ENCODE results near the gene ZNF593. TPM values are rescaled to one million over a fixed set of nuclear protein-coding genes. Genes with fewer than 3 reads are reported as not detected.

ZNF593 gene
- total RNA-seq, 1 donor from 2014 or later = 36.2 TPM

DNA sequence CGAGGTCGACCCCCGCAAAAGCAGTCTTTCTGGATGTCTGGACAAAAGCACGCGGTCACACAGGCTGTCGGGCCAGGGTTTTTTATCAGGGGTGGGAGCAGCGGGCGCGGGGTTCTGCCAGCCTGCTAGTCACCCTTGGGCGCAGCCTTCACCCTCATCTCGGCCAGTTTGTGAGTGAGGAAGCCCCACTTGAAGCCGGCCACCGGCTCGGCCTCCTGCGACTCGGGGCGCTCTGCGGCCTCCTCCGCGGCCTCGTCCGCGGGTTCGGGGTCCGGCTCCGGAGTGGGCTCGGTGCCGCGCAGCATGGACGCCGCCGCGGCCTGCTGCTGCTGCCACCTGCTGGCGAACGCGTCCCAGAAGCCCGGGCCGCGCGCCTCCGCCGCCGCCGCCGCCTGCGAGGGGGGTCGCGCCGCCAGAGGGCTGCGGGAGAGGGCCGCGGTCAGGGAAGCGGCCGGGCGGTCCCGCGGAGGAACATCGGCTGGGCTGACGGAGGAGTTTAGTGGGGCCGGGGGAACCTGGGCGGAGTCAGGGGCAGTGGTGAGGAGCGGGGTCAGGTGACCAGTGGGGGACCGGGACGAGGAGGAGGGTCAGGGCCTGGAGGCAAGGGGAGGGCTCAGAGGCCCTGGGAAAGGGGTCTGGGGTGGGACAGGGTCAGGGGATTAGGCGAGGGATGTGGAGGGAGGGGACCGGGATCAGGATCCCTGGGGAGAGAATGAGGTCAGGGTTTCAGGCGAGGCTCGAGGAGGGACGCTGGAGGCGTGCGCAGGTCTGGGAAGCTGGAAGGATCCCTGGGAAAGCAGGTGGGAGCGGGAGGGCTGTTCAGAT lies 5.5 kb upstream of the ZNF593 start:
- H3K36me3 Mint-ChIP-seq (ENCODE audit: low read depth) = no peaks in the 10 kb centered on the region
- TF ChIP-seq, protein P1, sequence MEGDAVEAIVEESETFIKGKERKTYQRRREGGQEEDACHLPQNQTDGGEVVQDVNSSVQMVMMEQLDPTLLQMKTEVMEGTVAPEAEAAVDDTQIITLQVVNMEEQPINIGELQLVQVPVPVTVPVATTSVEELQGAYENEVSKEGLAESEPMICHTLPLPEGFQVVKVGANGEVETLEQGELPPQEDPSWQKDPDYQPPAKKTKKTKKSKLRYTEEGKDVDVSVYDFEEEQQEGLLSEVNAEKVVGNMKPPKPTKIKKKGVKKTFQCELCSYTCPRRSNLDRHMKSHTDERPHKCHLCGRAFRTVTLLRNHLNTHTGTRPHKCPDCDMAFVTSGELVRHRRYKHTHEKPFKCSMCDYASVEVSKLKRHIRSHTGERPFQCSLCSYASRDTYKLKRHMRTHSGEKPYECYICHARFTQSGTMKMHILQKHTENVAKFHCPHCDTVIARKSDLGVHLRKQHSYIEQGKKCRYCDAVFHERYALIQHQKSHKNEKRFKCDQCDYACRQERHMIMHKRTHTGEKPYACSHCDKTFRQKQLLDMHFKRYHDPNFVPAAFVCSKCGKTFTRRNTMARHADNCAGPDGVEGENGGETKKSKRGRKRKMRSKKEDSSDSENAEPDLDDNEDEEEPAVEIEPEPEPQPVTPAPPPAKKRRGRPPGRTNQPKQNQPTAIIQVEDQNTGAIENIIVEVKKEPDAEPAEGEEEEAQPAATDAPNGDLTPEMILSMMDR (conservative IDR thresholded peaks at IDR 0.05) = peak; percentile 76
- H3K27me3 Mint-ChIP-seq (ENCODE audit: low read depth) = peaks cover 14% of the 10 kb centered on the region
- peak; percentile 71 for DNase-seq (ENCODE audit: low read depth, low spot score)
- no peaks in the 10 kb centered on the region for H3K9me3 Mint-ChIP-seq
- peak overlapping the region; percentile 62 for H3K27ac Mint-ChIP-seq (ENCODE audit: unreplicated experiment)
- peaks cover 45% of the 10 kb centered on the region for H3K4me1 Mint-ChIP-seq
- peak overlapping the region; percentile 71 for H3K4me3 Mint-ChIP-seq

DNA sequence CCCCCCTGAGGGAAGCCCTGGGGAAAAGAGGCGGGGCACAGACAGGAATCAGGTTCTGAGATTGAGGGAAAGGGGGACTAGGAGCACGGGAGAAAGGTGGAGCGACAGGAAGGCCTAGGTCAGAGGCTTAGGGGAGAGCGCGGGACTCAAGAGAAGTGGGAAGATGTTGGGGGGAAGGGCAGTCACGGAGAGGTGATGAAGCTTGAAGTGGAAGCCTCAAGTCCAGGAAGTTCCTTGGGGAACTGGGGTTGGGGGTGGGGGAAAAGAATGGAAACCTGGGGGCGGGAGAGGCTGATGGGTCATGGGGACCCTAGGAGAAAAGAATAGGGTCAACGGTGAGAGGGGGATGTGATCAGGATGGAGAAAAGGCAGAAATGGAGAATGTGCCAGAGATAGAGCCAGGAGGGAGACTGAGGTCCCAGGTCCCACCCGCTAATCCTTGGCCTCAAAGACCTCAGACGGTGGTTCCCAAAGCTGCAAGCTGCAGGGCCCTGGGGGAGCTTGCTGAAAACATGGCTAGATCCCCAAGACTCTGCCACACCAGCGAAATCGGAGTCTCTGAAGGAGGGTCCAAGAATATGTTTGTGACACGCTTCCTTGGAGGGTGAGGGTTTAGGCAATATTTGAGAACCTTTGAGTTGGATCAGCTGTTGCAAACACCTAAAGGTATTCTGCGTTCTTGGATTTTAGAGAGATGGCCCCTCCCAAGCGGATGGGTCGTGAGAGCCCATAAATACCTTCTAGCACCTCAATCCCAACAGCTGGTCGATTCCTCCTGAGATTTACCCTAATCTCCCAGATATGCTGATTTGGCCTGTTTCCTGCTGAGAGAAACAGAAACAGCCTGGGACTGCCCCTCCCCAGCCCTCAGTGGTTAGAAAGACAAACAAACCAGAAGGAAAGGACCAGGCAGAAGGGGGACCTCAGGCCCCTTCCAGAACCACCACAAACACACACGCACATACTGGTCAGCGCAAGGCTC lies 4.6 kb upstream of the ZNF593 start:
- H3K9me3 Mint-ChIP-seq = no peaks in the 10 kb centered on the region
- TF ChIP-seq, protein P1 (conservative IDR thresholded peaks at IDR 0.05) = no peak
- DNase-seq (ENCODE audit: low read depth, low spot score) = no peak
- peak overlapping the region; percentile 71 for H3K4me3 Mint-ChIP-seq
- peaks cover 40% of the 10 kb centered on the region for H3K4me1 Mint-ChIP-seq
- H3K27me3 Mint-ChIP-seq (ENCODE audit: low read depth) = peaks cover 9% of the 10 kb centered on the region
- H3K36me3 Mint-ChIP-seq (ENCODE audit: low read depth) = no peaks in the 10 kb centered on the region
- peak overlapping the region; percentile 62 for H3K27ac Mint-ChIP-seq (ENCODE audit: unreplicated experiment)

DNA sequence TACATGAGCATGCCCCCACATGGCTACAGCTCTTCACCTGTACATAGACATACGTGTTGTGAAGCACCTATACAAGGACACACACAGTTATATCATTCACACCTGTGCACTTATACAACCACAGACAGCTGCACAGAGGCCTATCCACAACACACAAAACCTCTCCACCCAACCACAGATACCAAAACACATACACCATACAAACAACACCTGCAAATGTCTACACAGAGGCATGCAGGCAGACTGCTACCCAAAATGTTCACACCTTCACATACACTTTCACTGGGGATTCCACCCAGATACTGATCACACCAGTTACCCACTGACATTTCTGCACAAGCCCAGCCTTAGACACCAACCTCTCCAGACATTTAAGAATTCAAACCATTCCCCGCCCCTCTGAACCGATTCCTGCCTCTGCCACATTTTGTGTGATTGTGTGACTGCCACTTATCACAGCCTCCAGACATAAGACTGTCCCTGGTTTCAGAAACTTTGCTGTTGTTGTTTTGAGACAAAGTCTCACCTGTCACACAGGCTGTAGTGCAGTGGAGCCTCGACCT lies 2.9 kb upstream of the ZNF593 start:
- DNase-seq (ENCODE audit: low read depth, low spot score) = no peak
- peak overlapping the region; percentile 2 for H3K4me3 Mint-ChIP-seq
- H3K27ac Mint-ChIP-seq (ENCODE audit: unreplicated experiment) = no peak overlapping the region
- TF ChIP-seq, protein P1 (conservative IDR thresholded peaks at IDR 0.05) = no peak
- no peaks in the 10 kb centered on the region for H3K9me3 Mint-ChIP-seq
- peaks cover 6% of the 10 kb centered on the region for H3K27me3 Mint-ChIP-seq (ENCODE audit: low read depth)
- H3K4me1 Mint-ChIP-seq = peaks cover 44% of the 10 kb centered on the region
- H3K36me3 Mint-ChIP-seq (ENCODE audit: low read depth) = no peaks in the 10 kb centered on the region

DNA sequence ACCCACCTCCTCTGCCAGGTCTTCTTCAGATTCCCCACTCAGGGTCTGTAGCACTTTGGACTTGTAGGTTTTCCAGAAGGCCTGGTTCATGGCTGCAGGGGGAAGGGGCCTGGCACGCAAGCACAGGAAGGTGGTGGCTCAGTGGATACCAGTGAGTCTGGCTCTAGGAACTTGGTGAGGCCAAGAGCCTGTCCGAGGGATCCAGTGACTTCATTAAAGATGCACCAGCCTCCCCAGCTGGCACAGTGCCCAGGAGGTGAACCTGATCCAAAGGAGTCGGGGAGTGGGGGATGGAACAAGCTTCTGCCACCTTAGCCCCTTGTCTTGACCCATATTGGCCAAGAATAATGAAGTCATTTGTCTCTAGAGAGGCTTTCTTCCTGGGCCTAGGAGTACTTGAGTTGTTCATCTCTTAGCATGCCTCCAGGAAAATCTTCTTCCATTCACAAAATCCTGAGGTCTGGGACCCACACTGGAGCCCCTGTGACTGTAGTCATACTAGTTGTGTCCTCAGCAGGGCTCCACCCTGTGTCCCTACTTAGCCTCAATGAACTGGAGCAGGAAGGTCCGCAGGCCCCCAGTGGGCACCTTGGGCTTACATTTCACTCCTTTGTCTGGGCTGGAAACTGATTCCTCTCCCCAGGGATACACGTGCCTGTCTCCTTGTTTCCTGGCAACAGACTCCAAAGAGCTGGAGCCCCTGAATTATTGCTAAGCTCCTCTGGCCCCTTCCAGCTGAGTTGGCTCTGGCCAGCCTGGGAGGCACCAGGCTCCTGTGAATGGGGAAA lies 1.1 kb upstream of the ZNF593 start, which contains the start of gene C1orf232:
C1orf232 (minus strand) TSS at position 554 of the 788 bp plus-strand sequence; CDS start at position 90, 464 bp downstream.
- Mint-ChIP-seq H3K9me3 (no peaks in the 10 kb centered on the region), H3K36me3 (ENCODE audit: low read depth) (no peaks in the 10 kb centered on the region), H3K27me3 (ENCODE audit: low read depth) (no peaks in the 10 kb centered on the region), H3K4me3 (peak within 1 kb of the TSS; percentile 90), H3K4me1 (peaks cover 38% of the 10 kb centered on the region), H3K27ac (ENCODE audit: unreplicated experiment) (peak within 1 kb of the TSS; percentile 89)
- TF ChIP-seq, protein P1 (conservative IDR thresholded peaks at IDR 0.05) = no peak
- DNase-seq (ENCODE audit: low read depth, low spot score) = peak; percentile 45

All from neural crest cell (in vitro differentiated cells).